GM21447 (cell line): Measurements from ENCODE around the gene LRRD1.
"Not testable (repeated sequence)": the region's sequence is repeated elsewhere in the genome, so short reads cannot be mapped to it uniquely, and the experiment has no call there.

ENCODE experiments used
- ATAC-seq: cut with Tn5 transposase; IDR thresholded peaks from one replicate; pipeline ENCODE4 v1.9.1; 2021; ENCODE audit not compliant: unreplicated experiment

The LRRD1 gene

DNA sequence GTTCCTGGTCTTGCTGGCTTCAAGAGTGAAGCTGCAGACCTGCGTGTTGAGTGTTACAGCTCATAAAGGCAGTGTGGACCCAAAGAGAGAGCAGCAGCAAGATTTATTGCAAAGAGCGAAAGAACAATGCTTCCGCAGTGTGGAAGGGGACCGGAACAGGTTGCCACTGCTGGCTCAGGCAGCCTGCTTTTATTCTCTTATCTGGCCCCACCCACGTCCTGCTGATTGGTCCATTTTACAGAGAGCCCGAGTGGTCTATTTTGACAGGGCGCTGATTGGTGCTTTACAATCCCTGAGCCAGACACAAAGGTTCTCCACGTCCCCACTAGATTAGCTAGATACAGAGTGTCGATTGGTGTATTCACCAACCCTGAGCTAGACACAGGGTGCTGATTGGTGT, 36.2 kb downstream of the LRRD1 start:
- ATAC-seq: not testable (repeated sequence)

GRCh38 chr7:92141161-92141560, 37.8 kb downstream of the LRRD1 start:
- no peak for ATAC-seq

DNA sequence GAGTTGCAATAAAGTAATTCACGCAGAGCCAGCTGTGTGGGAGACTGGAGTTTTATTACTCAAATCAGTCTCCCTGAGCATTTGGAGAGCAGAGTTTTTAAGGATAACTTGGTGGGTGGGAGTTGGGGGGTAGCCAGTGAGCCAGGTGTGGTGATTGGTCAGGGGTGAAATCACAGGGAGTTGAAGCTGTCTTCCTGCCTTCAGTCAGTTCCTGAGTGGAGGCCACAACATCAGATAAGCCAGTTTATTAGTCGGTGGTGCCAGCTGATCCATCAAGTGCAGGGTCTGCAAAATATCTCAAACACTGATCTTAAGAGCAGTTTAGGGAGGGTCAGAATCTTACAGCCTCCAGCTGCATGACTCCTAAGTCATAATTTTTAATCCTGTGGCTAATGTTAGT, 41.4 kb downstream of the LRRD1 start:
- no peak for ATAC-seq

- ATAC-seq: no peak
These were observed 43.7 kb downstream of the LRRD1 start for GRCh38 chr7:92135052-92135889.

DNA sequence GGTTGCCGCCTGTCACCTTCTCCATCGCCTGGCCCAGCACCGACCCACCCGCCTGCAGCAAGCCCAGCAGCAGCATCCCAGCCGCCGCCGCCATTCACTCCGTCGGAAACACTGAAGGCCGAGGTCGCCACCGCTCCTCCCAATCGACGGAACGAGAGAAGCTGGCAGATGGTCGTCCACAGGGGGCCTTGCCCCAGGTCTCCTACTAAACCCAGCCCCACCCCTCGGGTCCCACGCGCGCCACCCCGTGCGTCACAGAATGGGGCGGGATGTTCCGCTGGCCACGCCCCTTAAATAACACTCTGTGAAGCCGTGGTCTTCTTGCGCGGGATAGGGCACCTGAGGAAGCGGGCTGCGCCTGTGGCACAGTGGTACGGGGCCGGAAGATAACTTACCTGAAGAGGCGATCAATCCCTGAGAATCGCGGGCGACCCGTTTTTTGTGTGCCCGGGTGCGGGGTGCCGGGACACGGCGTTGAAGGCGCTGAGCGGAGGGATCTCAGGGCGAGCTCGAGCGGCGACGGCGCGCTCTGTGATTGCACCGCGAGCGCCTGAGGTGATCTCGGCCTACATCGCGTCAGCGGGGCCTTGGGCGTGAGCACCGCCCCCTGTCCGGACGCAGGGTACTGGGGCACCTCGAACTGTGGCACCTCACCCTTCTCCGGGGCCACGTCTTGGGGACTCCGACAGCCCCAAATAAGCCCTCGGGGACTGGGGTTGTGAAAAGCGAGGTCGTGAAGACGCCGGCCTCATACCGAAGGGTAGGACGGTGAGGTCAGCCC, 44.5 kb downstream of the LRRD1 start, which contains the start of gene CYP51A1:
Gene CYP51A1, minus strand, starts transcription at position 207 of the 781 bp plus-strand sequence. Its CDS starts 113 bp downstream, at position 94.
- peak; percentile 86 for ATAC-seq

- peak; percentile 34 for ATAC-seq
These were observed 45.1 kb downstream of the LRRD1 start for GRCh38 chr7:92133737-92134270.

DNA sequence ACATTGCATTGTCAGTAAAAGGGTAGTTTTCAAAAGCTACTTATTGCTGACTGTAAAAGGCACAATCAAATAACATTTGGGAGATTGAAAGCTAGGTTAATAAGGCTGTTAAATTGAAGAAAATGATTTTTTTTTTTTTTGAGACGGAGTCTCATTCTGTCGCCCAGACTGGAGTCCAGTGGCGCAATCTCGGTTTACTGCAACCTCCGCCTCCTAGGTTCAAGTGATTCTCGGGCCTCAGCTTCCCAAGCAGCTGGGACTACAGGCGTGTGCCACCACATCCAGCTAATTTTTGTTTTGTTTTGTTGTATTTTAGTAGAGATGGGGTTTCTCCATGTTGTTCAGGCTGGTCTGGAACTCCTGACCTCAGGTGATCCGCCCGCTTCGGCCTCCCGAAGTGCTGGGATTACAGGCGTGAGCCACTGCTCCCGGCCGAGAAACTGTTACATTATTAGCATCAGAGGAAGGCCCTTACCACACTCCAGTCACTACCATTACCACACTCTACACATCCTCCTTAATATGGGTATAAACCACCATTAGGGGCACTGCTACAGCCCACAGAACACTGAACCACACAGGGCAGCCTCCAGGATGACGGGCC, 45.7 kb downstream of the LRRD1 start:
- peak; percentile 26 for ATAC-seq

DNA sequence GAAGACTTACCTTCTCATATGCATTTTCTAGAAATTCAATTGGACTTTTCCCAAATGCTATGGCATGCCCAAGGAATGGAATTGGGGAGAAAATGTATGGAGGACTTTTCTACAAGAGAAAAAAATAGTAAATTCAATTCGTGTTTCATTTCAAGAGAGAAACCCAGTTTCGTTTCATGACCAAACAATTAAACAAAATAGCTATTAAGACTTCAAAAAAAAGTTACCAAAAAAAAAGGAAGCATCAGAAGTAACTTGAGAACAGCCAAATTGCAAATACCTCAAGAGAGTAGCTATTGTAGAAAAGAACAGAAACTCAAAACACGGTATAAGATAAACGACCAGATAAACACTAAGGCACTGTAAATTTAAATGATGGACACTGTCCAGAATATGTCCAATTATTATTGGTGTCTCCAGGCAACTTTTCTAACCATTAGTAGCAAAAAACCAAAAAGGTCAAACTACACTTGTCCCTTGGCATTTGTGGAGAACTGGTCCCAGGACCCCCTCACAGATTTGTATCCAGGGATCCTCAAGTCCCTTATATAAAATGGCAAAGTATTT, 47.1 kb downstream of the LRRD1 start:
- ATAC-seq: no peak

DNA sequence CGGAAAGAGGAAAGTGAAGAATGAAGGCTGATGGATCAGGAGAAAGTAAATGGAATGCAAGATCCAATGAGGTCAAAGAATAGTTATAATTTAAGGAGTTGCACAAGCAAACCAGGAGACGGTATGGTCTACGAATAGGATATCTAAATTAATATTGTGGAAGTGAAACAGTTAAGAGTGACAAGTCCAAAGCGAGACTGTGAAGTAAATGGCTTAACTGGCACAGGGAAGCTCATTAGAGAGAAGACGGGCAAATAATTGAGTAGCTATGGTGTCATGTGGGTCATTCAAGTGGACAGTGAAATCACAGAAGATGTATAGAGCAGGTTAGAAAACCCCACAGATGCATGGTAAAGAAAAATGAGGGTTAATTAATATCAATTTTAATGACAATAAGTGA, 47.8 kb downstream of the LRRD1 start:
- no peak for ATAC-seq

GRCh38 chr7:92121681-92122080, 57.3 kb downstream of the LRRD1 start:
- ATAC-seq: no peak

DNA sequence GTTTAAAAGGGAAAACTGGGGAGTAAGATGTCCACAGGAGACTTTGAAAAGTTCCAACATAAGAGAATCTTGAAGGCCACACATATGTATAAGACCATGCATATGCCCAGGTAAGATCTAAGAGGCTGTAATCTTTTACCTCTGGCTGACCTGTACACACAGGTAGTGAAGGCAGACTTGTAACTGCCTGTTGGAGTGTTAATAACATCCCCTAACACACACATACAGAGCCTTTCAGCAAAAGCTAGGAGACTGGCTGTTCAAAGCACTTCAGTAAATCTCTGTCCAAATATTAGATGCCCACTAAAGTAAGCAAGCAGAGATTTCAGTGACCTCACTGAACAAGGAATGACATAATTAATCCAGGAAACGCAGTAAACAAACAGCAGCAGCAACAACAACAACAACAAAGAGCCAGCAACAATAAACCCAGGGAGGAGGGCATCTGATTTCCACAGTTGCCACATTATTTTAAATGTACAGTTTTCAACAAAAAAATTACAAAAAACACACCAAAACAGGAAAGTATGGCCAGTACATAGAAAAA, 59.7 kb downstream of the LRRD1 start:
- no peak for ATAC-seq

DNA sequence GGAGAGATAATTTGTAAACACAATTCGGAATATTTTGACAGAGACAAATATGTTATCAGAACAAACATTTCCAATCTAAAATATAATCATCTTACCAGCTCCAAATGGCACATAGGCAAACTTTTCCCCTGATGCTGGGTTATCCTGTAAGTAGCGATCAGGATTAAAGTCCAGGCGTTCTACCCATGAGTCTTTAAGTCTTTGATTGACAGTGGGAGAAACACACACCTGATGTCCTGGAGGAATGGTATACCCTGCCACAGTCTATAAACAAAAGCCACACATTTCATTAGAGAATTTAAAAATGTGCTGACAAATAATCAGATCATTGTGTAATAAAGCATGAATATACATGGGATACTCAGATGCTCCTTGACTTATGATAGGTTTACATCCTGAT, 62.0 kb downstream of the LRRD1 start:
- ATAC-seq: no peak

- no peak for ATAC-seq
These were observed 63.1 kb downstream of the LRRD1 start for GRCh38 chr7:92115821-92116220.

- ATAC-seq: no peak
These were observed 68.1 kb downstream of the LRRD1 start for GRCh38 chr7:92110857-92111256.

DNA sequence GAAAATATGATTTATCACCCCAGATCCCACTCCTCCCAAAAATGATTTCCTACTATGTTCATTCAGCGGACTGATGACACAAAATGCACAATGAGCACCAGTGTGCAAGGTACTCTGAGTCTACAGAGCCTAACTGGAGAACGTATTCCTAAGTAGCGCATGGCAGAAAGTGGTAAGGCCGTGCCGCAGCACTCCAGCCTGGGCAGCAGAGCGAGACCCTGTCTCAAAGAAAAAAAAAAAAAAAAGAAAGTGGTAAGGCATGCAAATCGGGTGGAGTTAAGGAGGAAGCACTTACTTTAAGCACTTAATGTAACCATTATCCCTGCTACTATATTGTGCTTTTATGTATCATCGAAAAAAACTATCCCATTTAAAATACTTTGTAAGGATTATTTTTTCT, 70.1 kb downstream of the LRRD1 start:
- no peak for ATAC-seq

GRCh38 chr7:92102862-92103261, 76.1 kb downstream of the LRRD1 start:
- not testable (repeated sequence) for ATAC-seq

- ATAC-seq: no peak
These were observed 78.4 kb downstream of the LRRD1 start for GRCh38 chr7:92100534-92100933.

DNA sequence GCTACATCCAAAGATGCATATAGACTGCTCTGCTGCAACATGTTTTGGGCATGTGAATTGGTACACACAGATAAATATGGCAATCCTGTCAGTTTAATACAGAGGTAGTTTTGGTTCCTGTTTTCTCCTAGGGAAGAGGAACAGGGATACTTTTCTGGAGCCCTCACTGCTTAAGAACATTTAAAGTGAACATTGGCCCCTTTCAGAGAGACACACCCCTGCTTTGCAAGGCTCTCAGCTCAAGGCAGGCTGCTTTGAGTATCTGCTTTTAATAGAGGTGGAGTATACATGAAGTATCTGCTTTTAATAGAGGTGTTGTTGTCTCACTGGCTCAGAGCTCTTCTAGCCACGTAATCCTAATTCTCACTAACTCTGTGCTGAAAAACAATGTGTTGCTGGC, 83.6 kb downstream of the LRRD1 start:
- ATAC-seq: no peak
